ENCODE results near the gene PAX5.

Gene PAX5

DNA sequence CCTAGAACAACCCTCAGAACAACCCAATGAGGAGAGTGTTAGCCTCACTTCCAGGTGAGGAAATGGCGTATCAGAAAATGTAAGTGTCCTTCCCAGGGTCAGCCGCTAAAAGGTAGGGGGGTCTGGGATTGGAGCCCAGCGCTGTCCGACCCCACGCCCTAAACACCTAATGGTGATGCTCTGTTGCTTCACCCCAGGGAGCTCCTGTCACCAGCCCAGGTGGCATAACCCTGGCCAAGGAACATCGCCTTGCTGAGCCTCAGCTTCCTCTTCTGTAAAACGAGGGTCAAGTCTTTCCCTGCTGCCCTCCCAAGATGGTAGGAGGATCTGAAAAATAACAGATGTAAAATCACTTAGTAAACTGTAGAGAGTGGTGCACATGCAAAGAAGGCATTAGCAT is 132.5 kb downstream of the PAX5 start:
- no peak for DNase-seq (ENCODE audit: low spot score)

DNA sequence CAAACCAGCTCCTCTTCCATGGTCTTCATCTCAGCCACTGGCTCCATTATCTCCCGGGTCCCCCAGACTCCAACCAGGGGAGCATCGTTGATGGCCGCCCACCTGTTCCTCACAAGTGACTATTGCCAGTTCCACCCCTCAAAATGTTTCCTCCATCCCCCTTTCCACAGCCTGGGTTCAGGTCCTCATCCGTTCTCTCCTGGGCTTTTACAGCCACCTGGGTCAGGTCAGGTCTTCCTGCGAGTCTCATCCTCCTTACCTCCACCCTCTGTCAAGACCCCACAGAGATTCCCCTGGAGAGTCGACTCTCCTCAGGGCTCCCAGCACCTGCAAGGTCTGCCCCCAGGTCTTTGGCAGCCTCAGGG is 133.2 kb downstream of the PAX5 start:
- no peak for DNase-seq (ENCODE audit: low spot score)

DNA sequence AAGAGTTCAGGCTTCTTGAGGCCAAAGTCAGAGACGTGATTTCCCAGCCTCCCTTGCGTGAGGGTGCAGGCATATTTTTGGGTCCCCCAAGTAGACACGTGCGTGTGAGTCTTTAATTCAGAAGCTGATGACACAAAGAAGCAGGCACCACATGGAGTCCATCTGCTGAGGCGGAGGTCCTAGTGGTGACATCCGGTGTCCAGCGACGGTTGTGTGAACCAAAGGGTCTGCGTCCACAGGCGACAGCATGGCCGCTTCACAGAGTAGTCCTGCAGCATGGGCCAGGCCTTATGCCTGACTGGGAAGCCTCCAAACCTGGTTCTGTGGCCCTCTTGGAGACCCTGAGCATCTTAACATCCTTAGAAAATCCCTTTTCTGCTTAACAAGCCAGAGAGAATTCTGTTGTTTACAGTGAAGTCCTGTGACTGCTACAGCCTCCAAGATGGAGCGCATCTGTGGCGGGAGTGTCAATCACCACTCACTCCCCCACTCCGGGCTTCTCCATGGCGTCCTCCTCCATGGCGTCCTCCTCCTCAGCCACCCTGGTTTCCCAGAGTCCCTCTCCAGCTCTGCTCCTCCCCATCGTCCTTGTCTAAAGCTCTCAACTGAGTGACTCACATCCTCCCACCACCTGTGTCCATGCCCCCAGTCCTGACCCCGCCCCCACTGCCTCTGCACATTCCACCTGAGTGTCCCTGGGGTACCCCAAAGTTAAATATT is 133.8 kb downstream of the PAX5 start:
- no peak for DNase-seq (ENCODE audit: low spot score)

DNA sequence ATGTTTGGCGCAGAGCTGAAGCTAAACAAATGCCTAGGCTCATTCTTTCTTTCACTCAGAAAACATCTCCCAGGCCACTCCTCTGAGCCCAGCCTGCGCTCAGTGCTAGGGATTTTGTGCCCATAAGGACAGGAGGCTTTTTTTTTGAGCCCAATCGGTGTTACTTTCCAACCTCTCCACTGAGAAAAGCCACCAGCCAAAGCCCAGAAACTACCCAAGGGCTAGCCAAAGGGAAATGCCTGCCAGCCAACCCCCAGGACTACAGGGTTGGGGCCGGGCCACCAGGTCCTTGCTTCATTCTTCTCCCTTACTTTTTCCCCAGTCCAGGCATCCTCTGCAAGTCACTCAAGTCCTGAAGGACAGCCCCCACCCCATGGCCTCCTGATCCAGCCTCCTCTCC is 134.7 kb downstream of the PAX5 start:
- no peak for DNase-seq (ENCODE audit: low spot score)

DNA sequence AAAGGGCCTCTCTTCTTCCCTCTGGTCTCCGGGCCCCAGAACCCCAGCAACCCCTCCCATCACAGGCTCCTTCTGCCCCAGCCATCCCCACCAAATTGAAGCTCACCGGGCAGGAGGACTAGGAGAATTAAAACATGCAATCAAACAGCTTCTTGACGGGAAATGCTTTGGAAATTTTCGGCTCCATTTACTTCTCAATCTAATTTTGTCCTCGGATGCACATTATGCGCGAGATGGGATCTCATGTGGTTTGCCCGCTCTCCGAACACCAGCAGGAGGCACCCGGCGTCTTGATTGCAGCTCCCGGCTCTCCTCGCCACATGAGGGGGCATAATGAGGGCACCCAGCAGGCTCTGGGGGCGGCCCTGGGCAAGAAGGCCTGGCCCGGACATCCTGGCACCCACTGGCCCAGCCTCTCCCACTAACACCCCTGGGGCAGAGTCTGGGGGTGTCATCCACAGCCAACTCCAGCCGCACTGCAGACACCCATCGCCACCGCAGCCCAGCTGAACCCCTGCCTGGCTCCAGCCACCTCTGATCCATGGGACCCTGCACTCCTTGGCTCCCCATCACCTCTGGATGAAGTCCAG is 135.5 kb downstream of the PAX5 start:
- DNase-seq (ENCODE audit: low spot score), result no peak

DNA sequence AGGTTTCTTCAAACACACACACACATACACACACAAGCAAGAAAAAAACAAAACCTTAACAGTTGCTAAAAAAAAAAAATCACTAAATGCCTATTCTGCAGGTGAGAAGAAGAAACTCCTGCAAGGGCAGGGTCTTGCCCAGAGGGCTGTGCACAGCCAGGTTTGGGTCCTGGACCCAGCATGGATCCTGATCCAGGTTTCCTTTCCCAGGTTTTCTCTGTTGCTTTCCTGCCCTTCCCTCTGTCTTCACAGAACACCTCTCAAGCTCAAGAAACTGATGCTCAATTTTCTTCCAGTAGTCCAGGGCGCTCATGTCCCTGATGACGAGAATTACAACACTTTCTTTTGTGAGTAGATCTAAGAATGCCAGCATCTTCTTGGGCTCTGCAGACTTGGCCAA is 136.6 kb downstream of the PAX5 start:
- DNase-seq (ENCODE audit: low spot score), result no peak

DNA sequence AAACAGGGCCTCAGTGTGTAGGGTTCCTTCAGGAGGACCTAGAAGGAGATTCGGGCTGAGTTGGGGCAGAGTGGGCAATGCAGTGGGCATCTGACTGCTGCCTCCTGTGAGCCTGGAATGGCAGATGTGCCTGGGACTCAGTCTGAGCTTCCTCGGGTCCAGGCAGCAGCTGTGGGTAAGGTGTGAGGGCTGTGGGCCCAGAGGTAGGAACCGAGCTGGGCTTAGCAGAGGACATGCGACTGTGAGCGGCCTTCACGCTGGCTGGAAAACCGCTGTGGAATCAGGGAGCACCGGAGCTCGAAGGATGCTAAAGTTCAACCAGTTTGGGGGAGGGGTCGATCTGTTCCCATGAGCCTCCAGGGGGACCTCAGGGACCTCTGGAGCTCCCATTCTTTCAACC is 137.0 kb downstream of the PAX5 start:
- no peak for DNase-seq (ENCODE audit: low spot score)

DNA sequence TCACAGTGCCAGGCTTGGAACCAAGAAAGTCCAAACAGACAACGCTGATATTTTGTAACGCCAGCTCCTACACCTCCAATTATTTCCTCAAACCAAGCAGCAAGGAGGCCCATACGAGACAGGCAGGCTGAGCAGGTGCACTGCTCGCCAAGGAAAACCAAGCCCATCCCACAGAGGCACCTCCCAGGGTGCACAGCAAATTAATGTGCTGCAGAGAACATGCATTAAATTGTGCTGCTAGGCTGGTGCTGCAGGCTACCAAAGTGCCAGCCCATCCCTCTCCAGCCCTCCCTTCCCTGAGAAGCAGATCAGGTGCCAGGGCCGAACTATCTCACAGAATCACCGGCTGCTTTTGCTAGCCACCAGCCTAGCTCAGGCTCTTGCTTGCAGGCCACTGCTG is 137.8 kb downstream of the PAX5 start:
- no peak for DNase-seq (ENCODE audit: low spot score)

DNA sequence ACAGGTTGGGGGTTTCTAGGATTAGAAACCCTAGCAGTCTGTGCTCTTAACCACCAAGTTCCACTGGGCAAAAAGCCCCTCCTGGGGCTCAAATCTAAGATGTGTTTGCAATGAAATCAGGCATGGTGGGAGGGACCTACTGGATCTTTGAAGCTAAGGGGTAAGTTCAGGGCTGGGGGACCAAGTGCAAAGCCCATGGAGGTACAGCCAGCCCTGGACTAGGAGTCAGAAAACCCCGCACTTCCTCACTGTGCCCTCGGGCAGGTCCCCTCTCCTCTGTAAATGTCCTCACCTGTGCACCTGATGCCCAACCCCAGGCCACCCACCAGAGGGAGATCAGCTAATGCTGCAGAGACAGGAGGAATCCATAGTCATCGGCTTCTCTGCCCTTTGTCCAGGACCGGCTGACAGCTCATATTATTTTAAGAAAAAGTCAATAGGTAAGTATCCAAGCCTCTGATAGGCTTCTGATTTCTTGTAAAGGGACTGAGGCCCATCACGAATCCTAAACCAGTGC is 138.3 kb downstream of the PAX5 start:
- no peak for DNase-seq (ENCODE audit: low spot score)

DNA sequence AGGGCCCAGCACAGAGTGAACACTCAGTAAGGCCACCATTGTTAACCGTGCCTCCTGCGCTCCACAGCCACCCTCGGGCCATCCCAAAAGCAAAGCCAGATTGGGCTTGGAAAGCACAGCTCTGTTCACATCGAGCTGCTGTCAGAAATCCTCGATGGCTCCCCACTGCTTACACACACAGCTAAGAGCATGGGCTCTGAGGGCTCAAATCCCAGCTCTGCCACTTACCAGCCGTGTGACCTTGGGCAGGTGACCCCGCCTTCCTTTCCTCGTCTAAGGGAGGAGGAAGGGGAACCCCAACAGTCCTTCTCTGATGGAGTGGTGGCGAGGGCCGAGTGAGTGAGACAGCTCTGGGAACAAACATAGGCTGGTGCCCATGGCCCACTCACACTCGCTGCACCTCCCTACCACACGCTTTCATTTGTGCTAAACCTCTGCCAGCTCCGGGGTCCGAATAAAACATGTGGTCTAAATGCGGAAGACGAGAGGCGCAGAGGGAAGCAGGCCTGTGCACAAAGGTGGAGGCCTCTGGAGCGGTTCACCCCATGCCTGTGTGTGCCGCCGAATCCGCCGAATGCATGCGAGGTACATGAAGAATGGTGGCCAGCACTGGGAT is 139.3 kb downstream of the PAX5 start:
- no peak for DNase-seq (ENCODE audit: low spot score)

DNA sequence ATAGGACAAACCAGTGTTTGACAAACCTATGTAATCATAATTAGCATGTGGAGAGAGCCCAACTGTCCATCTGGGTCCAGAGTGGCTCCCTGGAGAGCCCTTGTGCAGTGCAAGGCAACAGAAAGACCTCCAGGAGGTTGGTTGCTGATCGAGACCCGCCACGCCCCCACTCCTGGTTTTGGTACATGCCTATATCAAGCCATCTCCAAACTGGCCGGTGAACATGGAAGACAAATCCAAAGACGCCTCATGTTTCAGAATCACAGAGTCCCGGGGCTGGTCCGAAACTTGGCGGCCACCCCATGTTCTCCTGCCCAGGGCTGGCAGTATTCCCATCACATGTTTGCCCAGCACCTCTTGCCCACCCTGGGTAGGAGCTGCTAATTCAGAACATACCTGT is 140.2 kb downstream of the PAX5 start:
- DNase-seq (ENCODE audit: low spot score), result no peak

DNA sequence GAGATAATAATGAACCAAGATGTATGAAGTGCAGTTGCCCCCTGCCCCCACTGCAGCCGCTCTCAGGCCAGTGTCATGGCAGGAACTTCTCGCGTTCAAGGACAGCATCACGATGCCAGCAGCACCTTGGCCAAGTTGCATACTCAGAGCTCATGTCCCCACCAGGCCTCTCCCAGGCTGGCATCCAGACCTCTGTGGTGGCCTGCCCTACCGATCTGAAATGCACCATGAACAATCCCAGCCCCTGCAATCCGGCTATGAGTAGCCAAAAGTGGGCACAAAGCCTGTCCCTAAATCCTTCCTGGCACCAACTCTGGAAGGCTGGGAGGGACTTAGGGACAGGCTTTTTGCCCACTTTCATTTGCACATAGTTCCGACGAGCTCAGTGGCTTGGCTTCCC is 140.9 kb downstream of the PAX5 start:
- DNase-seq (ENCODE audit: low spot score), result no peak

DNA sequence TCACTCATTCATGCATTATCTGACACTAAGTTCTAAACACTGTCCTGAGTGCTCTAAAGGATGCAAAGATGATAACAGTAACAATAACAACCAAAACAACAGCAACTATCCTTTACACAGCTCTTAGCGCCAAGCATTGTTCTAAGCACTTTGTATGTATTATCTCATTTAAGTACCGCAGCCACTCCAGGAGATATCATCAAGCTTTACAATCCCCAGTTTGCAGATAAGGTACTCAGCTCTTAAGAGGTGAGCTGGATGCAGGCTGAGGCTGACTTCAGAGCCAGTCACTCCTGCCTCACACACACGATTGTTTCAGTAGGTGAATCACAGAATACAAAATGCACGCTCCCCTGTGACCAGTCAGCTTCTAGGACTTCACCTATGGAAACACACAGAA is 141.8 kb downstream of the PAX5 start:
- DNase-seq (ENCODE audit: low spot score), result no peak

DNA sequence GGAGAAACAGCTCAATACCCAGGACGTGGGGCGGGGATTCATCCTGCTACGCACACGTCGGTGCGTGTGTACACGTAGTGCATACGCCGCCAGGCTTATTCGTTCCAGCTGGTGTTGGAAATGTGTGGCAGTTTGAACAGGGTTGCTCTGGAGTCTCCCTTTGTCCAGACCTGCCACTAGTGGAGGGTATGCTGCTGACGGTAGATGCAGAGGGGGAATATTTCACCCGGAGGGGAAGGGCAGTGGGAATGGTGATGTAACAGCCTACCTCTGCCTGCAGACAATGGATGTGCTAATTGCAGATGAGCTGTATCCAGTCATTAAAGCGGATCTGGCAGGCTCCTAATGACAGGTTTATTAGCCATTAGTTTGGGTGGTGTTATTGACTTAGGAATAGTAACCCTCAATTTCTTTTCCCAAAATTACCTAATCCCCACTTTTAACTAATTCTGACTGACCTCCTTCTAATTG is 142.7 kb downstream of the PAX5 start:
- DNase-seq (ENCODE audit: low spot score), result no peak

DNA sequence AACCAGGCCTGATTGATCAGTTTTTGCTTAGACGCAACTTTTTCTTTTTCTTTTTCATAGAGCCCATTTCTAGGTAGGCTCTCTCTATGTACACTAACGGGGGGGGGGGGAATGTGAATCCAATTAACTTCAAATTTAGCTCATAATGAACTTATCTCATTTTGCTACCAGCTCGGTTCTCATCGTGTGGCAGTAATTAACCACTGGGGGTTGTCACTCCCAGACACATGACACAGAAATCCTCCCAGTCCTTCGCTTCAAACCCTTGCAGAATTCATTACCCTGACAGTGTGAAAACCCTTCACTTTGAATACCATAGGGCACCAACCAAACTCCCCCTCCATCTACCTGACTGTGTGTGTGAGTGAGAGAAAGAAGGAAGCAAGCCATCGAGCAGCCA is 144.2 kb downstream of the PAX5 start:
- no peak for DNase-seq (ENCODE audit: low spot score)

DNA sequence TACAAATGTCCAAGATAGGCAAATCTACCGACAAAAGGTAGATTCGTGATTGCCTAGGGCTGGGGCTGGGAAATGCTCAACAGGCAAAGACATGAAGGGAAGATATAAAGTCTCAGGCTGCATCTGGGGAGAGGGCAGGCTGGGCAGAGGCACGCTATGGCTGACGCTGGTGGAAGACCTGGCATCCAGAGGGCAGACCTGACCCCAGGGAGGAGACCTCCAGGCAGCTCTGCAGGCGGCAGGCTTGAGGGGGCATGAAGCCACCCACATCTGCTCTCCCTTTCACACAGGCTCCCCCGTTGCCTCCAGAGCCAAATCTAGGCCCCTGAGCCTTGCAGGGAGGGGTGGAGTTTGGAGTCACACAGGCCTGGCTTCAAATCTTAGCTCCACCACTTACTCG is 145.5 kb downstream of the PAX5 start:
- no peak for DNase-seq (ENCODE audit: low spot score)

DNA sequence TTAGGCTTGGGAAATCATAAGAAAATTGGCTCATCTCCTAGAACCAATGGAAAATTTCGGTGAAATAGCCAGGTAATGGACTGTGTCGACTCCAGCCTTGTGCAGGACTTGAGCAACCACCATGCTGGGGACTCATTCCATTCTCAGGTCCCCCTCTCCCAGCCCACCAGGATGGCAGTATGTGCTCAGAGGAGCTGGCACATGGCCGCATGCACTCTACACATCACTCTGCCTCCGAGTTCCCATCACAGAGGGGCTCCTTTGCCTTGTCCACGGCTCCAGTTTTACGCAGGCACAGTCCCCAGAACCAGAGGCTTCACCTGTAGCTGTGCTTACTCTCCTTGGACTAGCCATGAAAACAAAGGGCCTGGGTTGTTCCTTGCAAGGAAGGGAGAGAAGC is 149.3 kb downstream of the PAX5 start:
- DNase-seq (ENCODE audit: low spot score), result no peak

DNA sequence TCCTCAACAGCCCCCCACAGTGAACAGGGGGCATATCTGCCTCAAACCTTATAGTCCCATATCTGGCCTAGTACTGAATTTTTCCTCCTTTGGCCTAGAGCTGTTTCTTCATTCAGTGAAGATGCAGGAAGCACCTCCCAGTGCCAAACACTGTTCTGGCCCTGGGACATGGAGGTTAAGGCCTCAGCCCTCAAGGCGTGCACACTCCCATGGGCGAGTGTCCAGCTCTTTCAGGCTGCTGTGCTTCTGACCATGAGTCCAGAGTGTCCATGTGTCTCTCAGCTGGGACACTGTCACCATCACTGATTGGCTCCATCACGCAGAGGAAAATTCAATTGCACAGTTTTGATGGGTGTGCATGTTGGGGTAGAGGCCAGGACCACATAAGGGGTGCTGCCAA is 151.5 kb downstream of the PAX5 start:
- DNase-seq (ENCODE audit: low spot score), result no peak

DNA sequence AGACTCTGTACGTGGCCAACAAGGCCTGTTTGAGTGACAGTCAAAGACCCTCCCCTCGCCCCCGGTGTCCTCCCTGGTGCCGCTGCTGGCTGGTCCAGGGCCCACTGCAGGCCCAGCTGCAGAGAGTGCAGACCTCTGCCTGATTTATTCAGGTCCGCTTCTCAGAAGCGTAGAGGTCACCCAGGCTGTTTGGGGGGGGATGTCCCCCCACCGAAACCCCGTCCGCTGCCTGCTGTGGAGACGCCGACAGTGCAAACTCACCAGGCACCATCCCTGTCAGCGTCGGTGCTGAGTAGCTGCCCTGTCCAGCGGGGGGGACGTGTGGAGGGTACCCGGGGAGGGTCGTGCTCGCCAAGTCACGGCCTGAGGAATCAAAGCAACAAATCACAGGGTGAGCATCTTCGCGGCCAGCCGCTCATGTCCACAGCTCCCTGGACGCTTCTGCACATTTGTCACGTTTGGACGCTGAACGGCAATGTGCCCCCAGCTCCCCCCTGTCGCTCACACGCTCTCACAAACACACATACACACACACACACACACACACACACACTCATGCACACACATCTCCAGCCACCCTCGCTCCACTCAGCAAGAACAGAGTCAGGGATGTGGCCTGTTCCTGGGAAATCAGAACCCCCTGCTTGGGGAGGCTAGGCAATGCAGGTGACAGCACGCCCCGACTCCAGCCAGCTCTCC is 152.2 kb downstream of the PAX5 start:
- no peak for DNase-seq (ENCODE audit: low spot score)

DNA sequence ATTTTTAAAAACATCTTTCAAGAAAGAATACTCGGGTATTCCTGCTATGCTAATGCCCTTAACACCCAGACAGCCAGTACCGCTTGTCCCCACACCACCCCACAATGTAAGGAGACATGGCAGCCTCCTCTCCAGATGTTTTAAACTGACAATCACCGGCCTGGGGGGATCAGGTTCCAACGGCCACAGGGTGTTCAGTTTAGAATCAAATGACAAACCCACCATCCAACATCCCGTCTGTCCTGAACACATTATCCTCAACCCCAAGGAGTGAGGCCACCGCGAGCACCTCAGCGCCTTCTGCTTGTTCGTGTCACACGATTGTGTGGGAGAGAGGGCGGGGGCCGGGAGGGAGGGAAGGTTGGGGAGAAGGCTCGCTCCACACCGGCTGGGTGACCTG is 152.8 kb downstream of the PAX5 start:
- DNase-seq (ENCODE audit: low spot score), result no peak

DNA sequence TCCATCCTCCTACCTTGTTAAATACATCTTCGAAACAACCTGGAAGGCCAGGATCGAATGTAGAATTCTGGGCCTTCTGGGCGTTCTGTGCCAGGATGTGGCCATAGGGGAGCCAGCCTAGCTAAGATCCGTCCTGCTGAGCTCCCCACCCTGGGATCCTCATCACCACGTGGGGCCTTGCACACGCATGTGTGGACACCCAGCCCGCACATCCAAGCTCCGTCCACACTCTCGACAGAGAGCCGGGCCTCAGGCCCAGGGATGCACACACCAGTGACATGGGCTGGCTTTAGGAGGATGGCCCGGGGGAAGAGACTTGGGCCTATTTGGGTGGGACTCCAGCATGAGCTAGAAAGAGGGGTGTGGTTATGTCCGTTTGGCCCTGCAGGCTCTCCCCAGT is 154.0 kb downstream of the PAX5 start:
- no peak for DNase-seq (ENCODE audit: low spot score)

DNA sequence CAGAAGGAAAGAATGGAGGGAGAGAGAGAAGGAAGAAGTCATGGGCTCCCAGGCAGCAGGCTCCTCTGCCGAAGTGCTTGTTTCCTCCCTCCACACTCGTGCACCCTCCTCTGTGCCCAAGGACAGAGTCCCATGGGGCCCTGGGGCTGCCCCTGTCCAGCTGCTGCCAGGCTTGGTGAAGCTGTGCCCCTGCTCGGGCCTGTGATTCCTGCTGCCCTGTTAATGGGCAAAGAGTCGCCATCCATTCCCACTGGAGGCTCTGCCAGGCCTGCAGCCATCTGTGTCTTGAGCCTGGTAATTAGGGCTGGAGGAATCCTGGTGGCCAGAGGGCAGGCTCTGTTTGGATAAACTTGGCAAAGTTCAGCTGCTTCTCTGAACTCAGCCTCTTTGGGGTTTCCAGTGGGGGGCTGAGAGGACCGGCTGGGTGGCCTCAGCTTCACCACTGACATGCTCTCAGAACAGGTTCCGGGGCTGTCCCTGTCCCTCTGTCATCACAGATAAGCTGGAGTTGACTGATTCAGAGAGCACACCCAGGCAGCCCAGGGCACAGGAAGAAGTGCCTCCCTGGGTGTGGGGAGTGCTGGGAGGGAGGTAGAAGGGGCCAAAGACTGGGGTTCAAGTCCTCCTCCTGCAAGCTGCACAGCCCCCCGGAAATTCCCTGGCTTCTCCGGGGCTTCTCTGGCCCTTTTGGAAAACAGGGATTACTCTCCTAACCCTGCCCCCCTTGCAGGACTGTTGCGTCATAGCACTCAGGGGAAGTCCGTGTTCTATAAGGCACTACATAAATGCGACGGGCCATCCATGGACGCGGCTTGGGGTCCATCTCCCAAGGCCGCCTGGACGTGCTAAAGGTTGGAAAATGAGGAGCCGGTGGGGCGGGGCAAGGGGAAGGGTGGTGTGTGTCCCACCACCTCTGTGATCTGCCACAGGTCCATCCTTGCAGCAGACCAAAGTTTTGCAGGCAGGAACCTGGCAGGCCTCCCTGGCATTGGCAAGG is 154.8 kb downstream of the PAX5 start:
- DNase-seq (ENCODE audit: low spot score), result no peak
